HG03139 (cell line): Measurements from ENCODE around the gene CAMK2D.
A peak's percentile ranks its signal among the peaks of the same experiment; 100 is the strongest.

Experiments used
- ATAC-seq: cut with Tn5 transposase; IDR thresholded peaks from one replicate; pipeline ENCODE4 v1.9.1; 2021; ENCODE audit not compliant: unreplicated experiment

Gene CAMK2D

DNA sequence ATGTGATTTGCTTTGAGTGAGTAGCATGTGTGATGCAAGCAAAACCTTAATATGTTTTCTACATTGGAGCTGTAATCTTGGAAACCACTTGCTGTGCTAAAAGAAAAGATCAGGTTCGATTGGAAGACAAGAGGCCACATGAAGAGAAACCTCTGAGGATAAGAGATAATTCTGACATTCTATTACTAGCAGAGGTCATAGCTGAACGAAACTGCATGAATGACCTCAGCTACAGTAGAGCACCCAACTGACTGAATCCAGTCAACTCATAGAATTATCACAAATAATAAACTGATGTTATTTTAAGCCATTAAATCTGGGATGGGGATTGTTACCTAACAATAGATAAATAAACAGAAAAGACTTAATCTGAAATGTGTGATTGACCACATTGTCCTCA, 147.1 kb downstream of the CAMK2D start:
- ATAC-seq: no peak

DNA sequence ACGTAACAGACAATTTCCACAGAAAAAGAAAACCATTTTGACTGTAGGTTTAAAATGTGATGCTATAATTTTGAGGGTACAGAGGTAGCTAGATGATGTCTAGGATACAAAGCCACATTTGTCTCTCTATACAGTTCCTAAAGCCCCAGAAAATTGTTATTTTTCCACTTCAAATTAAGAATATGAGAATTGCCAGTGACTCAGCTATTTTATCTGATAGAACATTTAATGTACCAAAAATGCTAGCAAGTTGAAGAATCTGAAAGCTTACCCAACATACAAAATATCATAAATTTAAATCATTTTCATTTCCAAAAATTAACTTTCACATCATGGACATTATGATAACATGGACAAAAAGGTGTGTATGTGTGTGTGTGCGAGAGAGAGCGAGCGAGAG, 148.0 kb downstream of the CAMK2D start:
- no peak for ATAC-seq

DNA sequence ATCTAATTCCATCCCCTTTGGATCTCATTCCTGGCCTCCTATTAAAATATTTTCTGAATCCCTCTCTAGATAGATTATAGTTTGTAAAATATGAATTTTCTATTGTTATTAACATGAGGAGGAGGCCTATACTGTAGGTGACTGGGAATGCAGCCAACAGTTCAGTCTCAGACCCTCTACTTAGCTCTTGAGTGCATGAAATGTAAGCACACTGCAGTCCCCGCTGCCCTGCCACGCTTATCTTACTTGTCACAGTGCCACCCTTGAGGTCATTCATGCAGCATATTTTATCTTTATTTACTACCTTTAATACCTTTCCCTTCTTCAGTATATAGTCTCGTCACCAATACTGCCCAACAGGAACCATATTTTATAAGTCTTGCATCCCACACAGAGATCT, 151.0 kb downstream of the CAMK2D start:
- no peak for ATAC-seq

DNA sequence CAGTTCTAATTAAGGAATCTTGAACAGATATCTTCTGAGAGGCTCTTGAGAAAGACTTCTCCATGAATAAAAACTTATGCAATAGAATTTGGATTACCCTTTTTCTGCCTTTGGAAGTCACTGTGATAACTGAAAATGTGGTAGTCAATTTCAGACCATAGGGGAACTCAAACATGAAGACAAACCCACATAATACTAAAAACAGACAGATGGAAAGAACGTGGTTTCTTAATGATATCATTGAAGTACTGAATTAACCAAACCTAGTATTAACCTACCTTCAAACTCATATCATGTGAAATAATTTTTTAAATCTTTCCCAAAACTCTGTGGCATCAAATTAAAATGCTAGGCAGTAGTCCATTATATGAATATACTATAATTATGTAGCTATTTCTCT, 153.5 kb downstream of the CAMK2D start:
- no peak for ATAC-seq

DNA sequence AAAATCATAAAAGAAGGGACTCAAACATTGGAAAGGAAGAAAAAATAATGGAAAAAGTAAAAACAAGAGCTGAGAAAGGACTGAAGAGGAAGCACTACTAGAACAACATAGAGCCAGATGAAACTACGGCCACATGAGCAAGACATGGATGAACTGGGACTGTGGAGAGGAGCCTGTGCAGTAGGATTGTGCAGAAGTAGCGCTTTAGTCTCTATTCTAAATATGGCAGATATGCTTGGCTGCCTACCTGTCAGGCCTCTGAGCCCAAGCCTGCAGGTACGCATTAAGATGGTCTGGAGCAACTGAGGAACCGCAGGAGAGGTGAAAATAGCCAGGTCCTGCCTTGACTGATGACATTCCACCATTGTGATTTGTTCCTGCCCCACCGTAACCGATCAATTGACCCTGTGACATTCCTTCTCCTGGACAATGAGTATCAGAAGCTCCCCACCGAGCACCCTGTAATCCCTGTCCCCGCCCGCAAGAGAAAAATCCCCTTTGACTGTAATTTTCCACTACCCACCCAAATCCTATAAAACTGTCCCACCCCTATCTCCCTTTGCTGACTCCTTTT, 154.3 kb downstream of the CAMK2D start:
- ATAC-seq: no peak

DNA sequence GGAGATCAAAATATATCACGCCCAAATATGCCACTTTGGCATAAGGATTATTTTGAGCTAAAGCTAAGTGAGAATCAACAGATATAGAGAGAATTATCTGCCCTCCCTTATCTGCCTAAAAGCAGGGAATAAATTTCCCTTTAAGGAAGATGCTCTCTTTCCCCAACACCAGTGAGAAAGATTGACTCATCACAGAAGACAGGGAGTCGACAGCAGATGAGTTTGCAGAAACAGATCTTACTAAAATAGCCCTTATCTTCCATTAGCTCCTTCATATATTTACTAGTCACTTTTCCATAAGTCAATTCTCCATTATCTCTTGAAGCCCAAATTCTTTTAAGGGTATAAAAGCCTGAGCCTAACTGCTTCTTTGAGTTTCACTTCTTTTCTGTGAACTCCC, 156.6 kb downstream of the CAMK2D start:
- no peak for ATAC-seq

DNA sequence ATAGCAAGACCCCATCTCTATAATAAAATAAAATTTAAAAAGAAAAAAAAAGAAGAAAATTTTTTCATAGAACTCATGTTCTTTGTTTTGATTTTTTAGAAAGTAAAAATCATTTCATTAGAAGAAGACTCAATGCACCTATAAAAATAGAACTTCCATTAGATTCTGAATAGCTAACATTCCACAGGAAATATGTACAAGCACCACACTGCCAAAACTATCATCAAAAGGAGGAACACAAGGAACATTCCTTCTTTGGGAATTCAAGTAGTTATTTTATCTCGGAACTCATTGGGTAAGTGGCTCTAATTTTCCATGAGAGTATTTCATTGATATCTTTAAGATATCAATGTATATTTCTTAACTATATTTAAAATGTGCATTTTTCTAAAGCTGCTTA, 157.6 kb downstream of the CAMK2D start:
- ATAC-seq: no peak

DNA sequence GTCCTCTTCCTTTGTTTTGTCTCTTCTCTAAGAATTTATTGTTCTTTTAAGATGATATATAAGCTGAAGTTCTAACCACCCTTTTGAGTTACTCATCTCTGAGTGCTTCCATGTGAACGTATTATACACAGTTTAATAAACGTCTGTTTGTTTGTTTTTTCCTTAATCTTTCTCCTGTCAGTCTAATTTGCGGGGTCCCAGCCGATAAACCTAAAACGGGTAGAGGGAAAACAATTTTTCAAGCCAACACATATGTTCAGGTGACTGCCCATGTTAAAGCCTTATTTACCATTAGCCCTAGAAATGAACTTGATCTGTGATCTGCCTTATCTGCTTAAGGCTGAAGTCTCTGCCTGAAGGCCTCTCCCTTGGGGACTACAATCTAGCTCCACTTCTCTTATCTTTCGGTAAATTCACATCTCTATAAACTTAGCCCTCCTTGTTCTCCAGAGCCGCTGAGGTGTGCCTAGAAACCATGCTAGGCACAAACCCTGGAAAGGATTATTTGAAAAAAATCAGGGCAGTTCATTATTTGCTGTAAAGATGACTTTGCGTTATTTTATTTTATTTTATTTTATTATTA, 158.8 kb downstream of the CAMK2D start:
- no peak for ATAC-seq

DNA sequence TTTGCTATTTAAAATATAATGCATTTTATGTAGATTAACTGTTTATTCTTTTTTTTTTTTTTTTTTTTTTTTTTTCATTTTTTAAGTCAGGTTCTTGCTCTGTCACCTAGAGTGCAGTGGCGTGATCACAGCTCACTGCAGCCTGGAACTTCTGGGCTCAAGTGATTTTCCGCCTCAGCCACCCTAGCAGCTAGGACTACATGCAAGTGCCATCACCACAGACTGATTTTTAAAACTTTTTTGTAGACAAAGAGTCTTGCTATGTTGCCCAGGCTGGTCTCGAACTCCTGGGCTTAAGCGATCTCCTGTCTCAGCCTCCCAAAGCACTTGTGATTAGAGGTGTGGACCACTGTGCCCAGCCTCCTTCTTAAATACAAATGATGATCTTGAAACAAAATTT, 159.9 kb downstream of the CAMK2D start:
- no peak for ATAC-seq

DNA sequence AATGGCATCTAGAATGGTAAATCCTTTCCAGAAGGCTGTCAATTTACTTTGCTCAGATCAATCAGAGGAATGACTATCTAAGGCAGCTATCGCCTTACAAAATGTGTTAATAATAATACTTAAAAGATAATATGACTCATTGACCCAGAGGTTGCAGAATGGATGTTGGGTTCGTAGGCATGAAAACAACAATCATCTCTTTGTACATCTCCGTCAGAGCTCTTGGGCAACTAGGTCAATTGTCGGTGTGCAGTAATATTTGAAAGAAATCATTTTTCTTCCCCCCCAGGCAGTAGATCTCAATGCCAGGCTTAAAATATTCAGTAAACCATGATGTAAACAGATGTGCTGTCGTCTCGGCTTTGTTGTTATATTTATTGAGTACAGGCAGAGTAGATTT, 165.1 kb downstream of the CAMK2D start:
- ATAC-seq: no peak

DNA sequence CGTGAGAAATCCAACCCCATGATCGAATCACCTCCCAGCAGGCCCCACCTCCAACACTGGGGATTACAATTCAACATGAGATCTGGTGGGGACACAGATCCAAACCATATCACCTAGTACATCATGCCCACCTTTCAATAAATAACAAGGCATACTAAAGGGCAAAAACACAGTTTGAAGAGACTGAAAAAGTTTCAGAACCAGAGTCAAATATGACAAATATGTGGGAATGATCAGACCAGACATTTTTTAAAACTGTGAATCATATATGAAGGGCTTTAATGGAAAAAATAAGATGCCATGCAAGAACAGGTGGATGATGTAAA, 167.3 kb downstream of the CAMK2D start:
- ATAC-seq: no peak

DNA sequence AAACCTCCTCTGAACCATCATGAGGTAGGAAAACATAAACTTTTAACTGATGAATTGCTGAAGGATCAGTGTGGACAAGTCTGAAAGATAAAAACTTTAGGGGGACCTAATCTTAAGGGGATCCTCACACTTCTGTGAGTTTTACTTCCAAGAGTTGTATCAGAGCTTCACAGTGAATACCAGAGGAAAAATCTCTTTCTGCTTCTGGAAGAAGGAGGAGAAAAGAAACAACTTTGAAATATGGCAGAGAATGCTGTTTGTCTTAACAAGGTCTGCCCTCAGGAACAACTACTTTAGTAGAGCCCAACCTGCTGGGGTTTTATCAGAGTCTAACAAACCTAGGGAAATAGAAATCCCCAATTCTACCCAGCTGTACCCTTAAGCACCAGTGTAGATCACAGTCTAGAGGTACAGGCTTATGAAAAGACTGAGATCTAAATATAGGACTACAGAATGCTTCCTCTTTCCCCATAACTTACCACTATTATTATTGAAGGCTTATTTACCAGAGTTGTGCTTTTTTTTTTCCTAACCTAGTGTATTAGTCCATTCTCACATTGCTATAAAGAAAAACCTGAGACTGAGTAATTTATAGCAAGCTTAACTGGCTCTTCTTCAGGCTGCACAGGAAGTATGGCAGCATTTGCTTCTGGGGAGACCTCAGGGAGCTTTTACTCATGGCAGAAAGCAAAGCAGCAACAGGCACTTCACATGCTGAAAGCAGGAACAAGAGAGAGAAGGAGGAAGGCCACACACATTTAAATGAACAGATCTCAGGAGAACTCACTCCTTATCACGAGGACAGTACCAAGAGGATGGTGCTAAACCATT, 167.9 kb downstream of the CAMK2D start:
- peak; percentile 70 for ATAC-seq

DNA sequence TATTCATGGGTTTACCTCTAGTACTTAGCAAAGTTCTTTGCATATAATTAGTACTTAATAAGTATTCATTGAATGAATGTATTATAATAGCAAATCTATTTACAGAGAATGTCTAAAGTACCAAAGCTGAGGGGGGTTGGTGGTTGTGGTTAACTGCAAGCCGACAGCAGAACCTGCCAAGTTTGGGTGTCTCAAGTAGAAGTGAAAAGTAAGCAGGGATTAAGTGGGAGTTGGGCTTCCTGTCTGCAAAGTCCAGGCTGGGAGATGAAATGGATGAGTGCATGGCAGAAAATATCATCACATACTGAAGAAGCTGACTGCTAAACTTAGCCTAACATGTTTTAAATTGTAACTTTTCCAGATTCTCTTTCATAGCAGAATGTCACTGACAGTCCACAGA, 169.6 kb downstream of the CAMK2D start:
- no peak for ATAC-seq

DNA sequence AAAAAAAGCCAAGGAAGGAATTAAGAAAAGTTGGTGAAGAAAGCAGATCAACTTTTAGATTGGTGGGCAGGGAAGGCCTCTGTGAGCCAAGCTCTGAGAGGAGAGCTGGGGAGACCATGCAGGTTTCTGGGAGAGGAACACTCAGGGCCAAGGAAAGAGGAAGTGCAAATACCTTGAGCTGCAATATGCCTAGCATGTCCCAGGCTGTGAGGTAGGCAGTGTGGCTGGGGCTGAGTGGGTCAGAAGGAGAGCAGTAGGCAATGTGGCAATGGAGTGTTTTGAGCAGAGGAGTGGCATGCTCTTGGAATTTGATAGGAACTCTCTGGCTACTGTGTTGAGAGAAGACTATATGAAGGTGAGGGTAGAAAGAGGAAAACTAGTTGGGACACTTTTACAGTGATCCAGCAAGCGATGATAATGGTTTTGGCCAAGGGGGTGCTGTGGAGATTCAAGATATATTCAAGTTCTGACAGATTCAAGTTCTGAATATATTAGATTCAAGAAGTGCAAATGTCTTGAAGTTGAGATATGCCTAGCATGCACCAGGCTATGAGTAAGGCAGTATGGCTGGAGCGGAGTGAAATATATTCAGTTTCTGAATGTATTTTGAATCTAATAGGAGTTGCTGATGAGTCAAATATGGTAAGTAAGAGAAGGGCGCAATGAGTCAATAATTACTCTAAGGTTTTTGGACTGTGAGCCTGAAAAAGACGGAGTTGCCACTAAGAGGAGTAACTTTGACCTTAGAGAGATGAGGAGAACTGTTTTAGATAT, 172.5 kb downstream of the CAMK2D start:
- ATAC-seq: no peak

DNA sequence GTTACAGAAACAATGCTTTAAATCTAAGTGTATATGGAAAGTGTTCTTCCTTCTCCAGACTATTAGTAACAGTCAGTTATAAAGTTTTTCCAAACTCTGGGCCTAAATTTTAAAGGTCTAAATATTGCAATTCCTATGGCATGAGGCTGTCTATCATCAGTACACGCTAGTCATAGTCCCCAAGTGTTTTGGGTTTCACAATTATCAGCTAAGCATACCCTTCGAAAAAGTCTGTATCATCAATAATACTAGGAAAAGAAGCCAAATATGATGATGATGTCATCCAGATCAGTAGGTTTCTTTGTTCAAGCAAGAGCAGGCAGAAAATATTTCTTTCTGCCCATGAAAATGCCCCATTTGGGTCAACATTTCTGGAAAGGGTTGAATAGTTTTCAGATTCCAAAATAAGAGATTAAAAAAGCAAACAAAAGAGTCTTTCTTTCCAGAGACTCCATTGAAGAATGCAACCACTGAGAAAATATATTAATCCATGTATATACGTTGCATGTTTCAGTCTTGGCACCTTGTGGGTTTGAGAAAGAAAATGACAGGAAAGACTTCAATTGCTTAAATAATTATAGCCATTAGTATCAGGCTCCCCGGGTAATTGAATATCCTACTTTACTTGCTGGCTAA, 173.8 kb downstream of the CAMK2D start:
- ATAC-seq: no peak

DNA sequence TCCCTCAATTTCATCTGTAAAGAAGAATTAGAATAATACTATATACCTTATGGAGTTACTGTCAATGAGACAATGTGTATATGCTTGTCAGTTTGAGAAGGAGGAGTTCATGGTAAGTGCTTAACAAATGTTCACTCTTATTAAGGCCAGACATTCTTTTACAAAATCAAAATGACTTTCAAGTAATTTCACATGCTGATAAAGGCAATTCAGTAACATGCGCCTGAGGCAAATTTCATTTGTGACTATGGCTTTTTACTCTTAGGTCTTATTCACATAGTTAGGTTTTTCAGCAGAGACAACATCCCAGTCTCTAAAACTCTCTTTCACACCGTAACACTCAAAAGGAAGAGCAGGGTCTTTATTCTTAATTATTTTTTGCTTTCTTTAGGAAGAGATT, 174.4 kb downstream of the CAMK2D start:
- no peak for ATAC-seq

DNA sequence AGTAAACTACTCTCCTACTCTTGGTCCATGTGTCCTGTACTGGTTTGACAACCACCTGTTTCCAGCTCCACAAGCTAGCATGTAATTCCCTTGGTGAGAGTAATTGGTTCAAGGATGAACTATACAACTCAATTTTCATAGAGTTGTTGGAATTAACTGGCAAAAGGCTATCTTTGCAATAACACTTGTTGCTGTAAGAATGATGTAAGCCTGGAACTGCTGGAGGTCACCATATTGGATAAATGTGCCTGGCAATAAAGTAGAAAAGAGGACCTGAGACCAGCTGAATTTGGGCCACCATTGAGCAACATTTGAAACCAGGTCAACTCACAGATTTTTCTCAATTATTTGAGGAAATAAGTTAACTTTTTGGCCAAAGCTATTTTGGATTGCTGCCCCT, 175.5 kb downstream of the CAMK2D start:
- ATAC-seq: no peak

DNA sequence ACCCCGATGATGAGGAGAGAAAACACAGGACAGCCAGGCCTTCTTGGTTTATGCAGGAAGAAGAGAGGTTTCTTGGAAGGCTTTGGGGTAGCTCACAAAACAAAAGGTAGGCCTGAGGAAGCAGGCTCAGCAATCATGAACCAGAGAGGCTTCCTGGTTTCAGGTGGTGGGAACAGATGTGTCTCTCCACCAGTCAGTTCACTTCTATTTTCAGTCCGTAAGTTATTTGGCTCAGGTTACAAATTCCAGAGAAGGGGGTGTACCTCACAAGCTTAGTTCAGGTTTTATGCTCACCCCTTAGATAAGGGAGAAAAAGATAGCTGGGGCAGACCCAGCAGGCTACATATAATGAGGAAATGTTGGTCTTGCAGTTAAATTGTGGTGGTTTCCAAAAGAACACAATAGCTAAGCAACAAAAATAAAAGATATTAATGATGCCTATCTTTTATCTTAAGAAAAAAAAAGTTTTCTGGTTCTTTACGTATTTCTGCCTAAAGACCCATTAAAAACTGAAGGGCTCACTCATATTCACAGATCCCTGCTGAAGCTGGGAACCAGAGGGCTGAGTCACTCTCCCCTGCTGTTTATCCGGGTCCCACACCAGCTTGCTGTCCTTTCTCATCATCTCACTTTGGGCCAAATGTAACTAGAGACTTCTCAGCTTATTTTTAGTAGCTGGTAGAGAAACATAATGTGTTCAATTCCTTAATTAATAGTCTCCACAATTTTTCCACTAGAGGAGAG, 177.0 kb downstream of the CAMK2D start:
- ATAC-seq: no peak

DNA sequence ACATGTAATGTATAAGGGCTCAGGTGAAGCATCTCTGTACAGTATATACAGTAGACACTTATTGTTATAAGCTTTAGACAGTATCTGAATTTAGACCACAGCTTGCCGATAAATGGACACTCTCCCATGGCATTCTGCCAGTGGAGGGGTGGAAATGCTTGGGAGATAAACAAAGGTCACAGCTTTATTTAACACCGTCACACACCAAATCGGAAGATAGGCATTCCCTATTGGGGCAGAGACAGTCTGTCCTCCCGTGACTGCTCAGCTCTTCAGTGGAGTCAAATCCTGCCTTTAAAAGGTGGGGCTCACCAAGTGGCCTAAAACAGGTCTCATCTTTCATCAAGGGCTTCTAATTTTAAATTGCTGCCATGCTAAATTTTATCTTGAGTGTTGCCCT, 178.8 kb downstream of the CAMK2D start:
- no peak for ATAC-seq

DNA sequence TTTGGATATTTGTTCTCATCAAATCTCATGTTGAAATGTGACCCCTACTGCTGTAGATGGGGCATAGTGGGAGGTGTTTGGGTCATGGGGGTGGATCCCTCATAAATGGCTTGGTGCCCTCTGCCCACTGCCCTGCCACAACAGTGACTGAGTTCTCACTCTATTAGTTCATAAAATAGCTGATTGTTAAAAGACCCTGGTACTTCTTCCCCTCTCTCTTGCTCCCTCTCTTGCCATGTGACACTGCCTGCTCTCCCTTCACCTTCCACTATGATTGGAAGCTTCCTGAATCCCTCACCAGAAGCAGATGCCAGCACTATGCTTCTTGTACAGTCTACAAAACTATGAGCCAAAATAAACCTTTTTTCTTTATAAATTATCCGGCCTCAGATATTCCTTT, 182.2 kb downstream of the CAMK2D start:
- no peak for ATAC-seq
